H9 (cell line): ENCODE measurements around the gene ARHGAP22. TPM values are rescaled to one million over a fixed set of nuclear protein-coding genes. Genes with fewer than 3 reads are reported as not detected.

Experiments used
- DNase-seq: peaks from one replicate; pipeline ENCODE4 v3.0.0-alpha.2; 2017
- H2AFZ ChIP-seq: one replicate; pipeline ENCODE4 v1.6.1; 2013; ENCODE audit warnings: mild to moderate bottlenecking, low read length, control low read depth, moderate library complexity
- H2AK5ac ChIP-seq: 2 replicates; pipeline ENCODE4 v1.6.1; 2013; ENCODE audit warnings: low read length, control low read depth, mixed read lengths; ENCODE audit not compliant: insufficient read length
- H2BK120ac ChIP-seq: one replicate; pipeline ENCODE4 v1.6.1; 2013; ENCODE audit warnings: low read depth, mild to moderate bottlenecking, low read length, control low read depth, inconsistent platforms; ENCODE audit not compliant: poor library complexity, severe bottlenecking
- H2BK12ac ChIP-seq: 2 replicates; pipeline ENCODE4 v1.6.1; 2013; ENCODE audit warnings: low read length, control low read depth, mixed read lengths, low read depth; ENCODE audit not compliant: insufficient read length
- H2BK15ac ChIP-seq: 2 replicates; pipeline ENCODE4 v1.6.1; 2013; ENCODE audit warnings: low read depth, low read length, control low read depth
- H2BK20ac ChIP-seq: one replicate; pipeline ENCODE4 v1.6.1; 2013; ENCODE audit warnings: low read depth, mild to moderate bottlenecking, low read length, control low read depth, inconsistent platforms; ENCODE audit not compliant: poor library complexity, severe bottlenecking
- H2BK5ac ChIP-seq: 2 replicates; pipeline ENCODE4 v1.6.1; 2013; ENCODE audit warnings: low read length, control low read depth, mixed read lengths; ENCODE audit not compliant: insufficient read length
- H3K14ac ChIP-seq: 2 replicates; pipeline ENCODE4 v1.6.1; 2013; ENCODE audit warnings: low read length, control low read depth; ENCODE audit not compliant: insufficient read depth
- H3K18ac ChIP-seq: 2 replicates; pipeline ENCODE4 v1.6.1; 2013; ENCODE audit warnings: low read depth, mild to moderate bottlenecking, mixed read lengths, low read length, control low read depth; ENCODE audit not compliant: insufficient read length
- H3K23ac ChIP-seq: 2 replicates; pipeline ENCODE4 v1.6.1; 2013; ENCODE audit warnings: low read length, control low read depth, mixed read lengths, low read depth; ENCODE audit not compliant: insufficient read length
- H3K23me2 ChIP-seq: 2 replicates; pipeline ENCODE4 v1.6.1; 2013; ENCODE audit warnings: low read depth, mild to moderate bottlenecking, mixed read lengths, low read length, control low read depth; ENCODE audit not compliant: insufficient read length, poor library complexity, severe bottlenecking
- H3K27ac ChIP-seq: 2 replicates; pipeline ENCODE4 v1.5.1; 2013; ENCODE audit warnings: low read length, control low read depth, mixed read lengths, low read depth; ENCODE audit not compliant: insufficient read length
- H3K27me3 ChIP-seq: 2 replicates; pipeline ENCODE4 v1.6.1; 2013; ENCODE audit warnings: low read length, control low read depth, inconsistent platforms; ENCODE audit not compliant: insufficient read depth
- H3K4ac ChIP-seq: 2 replicates; pipeline ENCODE4 v1.6.1; 2013; ENCODE audit warnings: low read depth, mild to moderate bottlenecking, control low read depth, inconsistent platforms, low read length, moderate library complexity
- H3K4me1 ChIP-seq: 2 replicates; pipeline ENCODE4 v1.6.1; 2013; ENCODE audit warnings: low read length, control low read depth, inconsistent platforms; ENCODE audit not compliant: insufficient read depth
- H3K4me2 ChIP-seq: 2 replicates; pipeline ENCODE4 v1.6.1; 2013; ENCODE audit warnings: low read length, control low read depth, mixed read lengths; ENCODE audit not compliant: insufficient read length, insufficient read depth
- H3K56ac ChIP-seq: 2 replicates; pipeline ENCODE4 v1.6.1; 2013; ENCODE audit warnings: low read depth, mild to moderate bottlenecking, mixed read lengths, low read length, control low read depth; ENCODE audit not compliant: insufficient read length
- H3K79me1 ChIP-seq: 2 replicates; pipeline ENCODE4 v1.6.1; 2013; ENCODE audit warnings: low read depth, mild to moderate bottlenecking, moderate library complexity, low read length, control low read depth, inconsistent platforms; ENCODE audit not compliant: insufficient read depth, poor library complexity, severe bottlenecking
- H3K79me2 ChIP-seq: 2 replicates; pipeline ENCODE4 v1.6.1; 2013; ENCODE audit warnings: low read length, control low read depth, inconsistent platforms; ENCODE audit not compliant: insufficient read depth
- H3K9ac ChIP-seq: 2 replicates; pipeline ENCODE4 v1.6.1; 2013; ENCODE audit warnings: low read length, control low read depth, mixed read lengths; ENCODE audit not compliant: insufficient read length; ENCODE audit errors: extremely low read depth
- H3K9me3 ChIP-seq: one replicate; pipeline ENCODE4 v1.6.1; 2013; ENCODE audit warnings: low read depth, low read length, inconsistent platforms; ENCODE audit not compliant: control insufficient read depth
- H3T11ph ChIP-seq: one replicate; pipeline ENCODE4 v1.6.1; 2013; ENCODE audit warnings: mild to moderate bottlenecking, low read length, control low read depth, inconsistent platforms
- H4K20me1 ChIP-seq: one replicate; pipeline ENCODE4 v1.6.1; 2013; ENCODE audit not compliant: control insufficient read depth, insufficient read length, insufficient read depth
- H4K5ac ChIP-seq: 2 replicates; pipeline ENCODE4 v1.6.1; 2013; ENCODE audit warnings: low read depth, mild to moderate bottlenecking, mixed read lengths, low read length, control low read depth; ENCODE audit not compliant: insufficient read length
- H4K8ac ChIP-seq: replicated peaks from 2 replicates; pipeline ENCODE4 v1.6.1; 2013; ENCODE audit warnings: low read length, control low read depth, mixed read lengths, low read depth; ENCODE audit not compliant: insufficient read length
- H4K91ac ChIP-seq: 2 replicates; pipeline ENCODE4 v1.6.1; 2013; ENCODE audit warnings: low read depth, mild to moderate bottlenecking, moderate library complexity, mixed read lengths, low read length, control low read depth; ENCODE audit not compliant: insufficient read length
- H3K27ac Mint-ChIP-seq, 3 experiments: 2 replicates in 2 of 3; 3 replicates in 1 of 3; pipeline ENCODE4 v1.8.0; 2020 to 2021; ENCODE audit warnings: mixed read lengths in 3 of 3, mild to moderate bottlenecking in 1 of 3, moderate library complexity in 1 of 3
- H3K27me3 Mint-ChIP-seq: 2 replicates; pipeline ENCODE4 v1.8.0; 2021; ENCODE audit warnings: low read depth, mild to moderate bottlenecking, moderate library complexity, mixed read lengths
- H3K36me3 Mint-ChIP-seq, 3 experiments: 2 replicates in 2 of 3; 3 replicates in 1 of 3; pipeline ENCODE4 v1.8.0; 2020 to 2021; ENCODE audit warnings: low read depth in 3 of 3, mixed read lengths in 3 of 3; ENCODE audit not compliant: insufficient read depth in 1 of 3
- H3K4me1 Mint-ChIP-seq, 2 experiments: 2 replicates each; pipeline ENCODE4 v1.8.0; 2020; ENCODE audit warnings: mixed read lengths in 2 of 2
- H3K4me3 Mint-ChIP-seq, 2 experiments: 2 replicates in 1 of 2; 3 replicates in 1 of 2; pipeline ENCODE4 v1.8.0; 2020 to 2021; ENCODE audit warnings: mild to moderate bottlenecking in 2 of 2, mixed read lengths in 2 of 2, moderate library complexity in 1 of 2
- H3K9me3 Mint-ChIP-seq, 2 experiments: 2 replicates in 1 of 2; 3 replicates in 1 of 2; pipeline ENCODE4 v1.8.0; 2020; ENCODE audit warnings: mild to moderate bottlenecking in 2 of 2, mixed read lengths in 2 of 2, moderate library complexity in 1 of 2
- CTCF ChIP-seq: fragments of 200-600 bp; sonication (generic); conservative IDR thresholded peaks from 3 replicates; pipeline ENCODE4 v1.8.0; 2021; ENCODE audit warnings: antibody characterized with exemption, mild to moderate bottlenecking
- WGBS: extraction: QIAGEN DNeasy Blood & Tissue Kit; methylation state at CpG from one replicate; pipeline ENCODE4 v1.1.7; 2013; ENCODE audit warnings: missing lambda C conversion rate, low lambda C conversion rate, mixed read lengths; ENCODE audit not compliant: insufficient read length; ENCODE audit errors: extremely low coverage; 5-methylcytosine and 5-hydroxymethylcytosine counted together
- total RNA-seq: library from RNA; stranded (reverse); gene quantifications from 2 replicates; pipeline ENCODE4 v1.2.1, GENCODE V29; 2021

ARHGAP22 gene
- total RNA-seq, 1 experiment from 2014 or later, result 7.4 TPM

GRCh38 chr10:48400850-48401220 is 204.0 kb downstream of the ARHGAP22 start:
- no peak overlapping the region for H2BK12ac ChIP-seq
- Mint-ChIP-seq H3K27ac (peak overlapping the region in 2 of 3 experiments; percentile 64 to 83; a peak in 3 of 7 replicates), H3K36me3 (peaks cover 3 to 4% (median 3%) of the 10 kb centered on the region in 3 experiments; a peak in 5 of 7 replicates), H3K4me3 (no peak overlapping the region), H3K27me3 (no peaks in the 10 kb centered on the region), H3K4me1 (peaks cover 33 to 43% of the 10 kb centered on the region in 2 experiments), H3K9me3 (no peaks in the 10 kb centered on the region)
- no peak overlapping the region for H2BK15ac ChIP-seq
- no peaks in the 10 kb centered on the region for H3K9me3 ChIP-seq
- no peaks in the 10 kb centered on the region for H3K27me3 ChIP-seq
- H2BK20ac ChIP-seq, result no peak overlapping the region
- no peak overlapping the region for H3K56ac ChIP-seq
- H4K8ac ChIP-seq, result no peak overlapping the region
- no peak overlapping the region for H3K4ac ChIP-seq
- H2BK5ac ChIP-seq, result no peak overlapping the region
- H2AK5ac ChIP-seq, result no peak overlapping the region
- H3K9ac ChIP-seq, result no peak overlapping the region
- H2BK120ac ChIP-seq, result no peak overlapping the region
- no peak overlapping the region for H4K5ac ChIP-seq
- no peak overlapping the region for H3K27ac ChIP-seq
- H4K91ac ChIP-seq, result no peak overlapping the region
- WGBS, result no CpG with 5 or more reads among the region's 1 CpG
- H3K23me2 ChIP-seq, result no peaks in the 10 kb centered on the region
- no peak overlapping the region for H3K18ac ChIP-seq
- H2AFZ ChIP-seq, result no peak overlapping the region
- H3K4me2 ChIP-seq, result no peak overlapping the region
- DNase-seq, result no peak
- H3T11ph ChIP-seq, result no peak overlapping the region
- no peaks in the 10 kb centered on the region for H3K79me2 ChIP-seq
- no peak for TF ChIP-seq CTCF
- no peaks in the 10 kb centered on the region for H3K79me1 ChIP-seq
- no peaks in the 10 kb centered on the region for H4K20me1 ChIP-seq
- no peak overlapping the region for H3K23ac ChIP-seq
- no peak overlapping the region for H3K14ac ChIP-seq
- H3K4me1 ChIP-seq, result peaks cover 7% of the 10 kb centered on the region; the same call in 1 of the 2 replicates
